Choroid plexus epithelial cell (primary cell): ENCODE data around the gene KCNQ1.

ENCODE experiments used
- DNase-seq: peaks from one replicate; pipeline ENCODE4 v3.0.0-alpha.2; 2010; ENCODE audit warnings: low read depth
- H3K4me3 ChIP-seq: 2 replicates; pipeline ENCODE4 v1.5.1; 2011; ENCODE audit warnings: low read depth, mild to moderate bottlenecking, control low read depth, low read length, moderate library complexity
- CTCF ChIP-seq: conservative IDR thresholded peaks from 2 replicates; pipeline ENCODE4 v1.5.1; 2011; ENCODE audit warnings: low read depth, mild to moderate bottlenecking, control low read depth, inconsistent platforms, low read length, moderate library complexity

Gene KCNQ1

GRCh38 chr11:2445746-2446551 is 1.1 kb downstream of the KCNQ1 start:
- H3K4me3 ChIP-seq: no peak overlapping the region
- no peak for DNase-seq
- TF ChIP-seq CTCF: no peak

GRCh38 chr11:2446590-2447252 is 1.9 kb downstream of the KCNQ1 start:
- no peak for TF ChIP-seq CTCF
- H3K4me3 ChIP-seq: no peak overlapping the region
- no peak for DNase-seq

- no peak for TF ChIP-seq CTCF
- DNase-seq: no peak
- no peak overlapping the region for H3K4me3 ChIP-seq
These were observed 2.6 kb downstream of the KCNQ1 start for GRCh38 chr11:2447253-2447950.

GRCh38 chr11:2447951-2448650 is 3.3 kb downstream of the KCNQ1 start:
- no peak for DNase-seq
- no peak overlapping the region for H3K4me3 ChIP-seq
- no peak for TF ChIP-seq CTCF

- H3K4me3 ChIP-seq: no peak overlapping the region
- TF ChIP-seq CTCF: no peak
- no peak for DNase-seq
These were observed 4.1 kb downstream of the KCNQ1 start for GRCh38 chr11:2448661-2449547.
